SHP77 (cell line): Measurements from ENCODE around the gene ERN1.
A peak's percentile ranks its signal among the peaks of the same experiment; 100 is the strongest.

Experiments used
- DNase-seq, 2 experiments: peaks; one replicate each; lab custom pipeline; 2025; lab: John Stamatoyannopoulos, UW

The ERN1 gene

GRCh38 chr17:64059756-64060155 is 70.2 kb downstream of the ERN1 start:
- DNase-seq, result no peak

GRCh38 chr17:64058621-64059020 is 71.3 kb downstream of the ERN1 start:
- no peak for DNase-seq

DNA sequence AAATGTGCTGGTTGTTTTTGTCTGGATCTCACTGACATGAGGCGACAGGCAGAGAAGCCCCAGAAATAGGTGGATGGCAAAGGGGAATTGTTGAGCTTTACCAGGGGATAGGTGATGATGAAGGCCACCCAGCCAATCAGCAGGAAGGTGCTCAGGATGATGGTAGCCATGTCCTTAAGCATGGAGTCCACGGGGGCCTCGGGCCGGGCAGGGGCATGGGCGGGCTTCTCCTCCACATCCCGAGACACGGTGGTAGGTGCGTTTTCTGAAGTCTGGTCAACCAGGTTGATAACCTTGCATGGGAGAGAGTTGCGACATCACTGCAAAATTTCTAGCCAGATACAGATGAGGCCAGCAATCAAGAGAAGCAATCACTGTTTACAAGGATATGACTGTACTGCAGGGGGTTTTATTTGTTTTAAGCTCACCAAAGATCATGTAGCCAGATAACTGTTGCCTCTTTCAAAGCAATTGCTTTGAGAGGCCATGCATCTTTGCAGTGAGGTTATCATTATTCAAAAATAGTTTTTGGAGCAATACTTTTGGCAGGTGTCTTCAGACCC is 72.2 kb downstream of the ERN1 start:
- no peak for DNase-seq

- DNase-seq, result no peak
Observed at GRCh38 chr17:64056269-64057005, 73.5 kb downstream of the ERN1 start.

- DNase-seq, result no peak
Observed at GRCh38 chr17:64055183-64056142, 74.5 kb downstream of the ERN1 start.

- DNase-seq, result no peak
Observed at GRCh38 chr17:64054304-64054703, 75.6 kb downstream of the ERN1 start.

DNA sequence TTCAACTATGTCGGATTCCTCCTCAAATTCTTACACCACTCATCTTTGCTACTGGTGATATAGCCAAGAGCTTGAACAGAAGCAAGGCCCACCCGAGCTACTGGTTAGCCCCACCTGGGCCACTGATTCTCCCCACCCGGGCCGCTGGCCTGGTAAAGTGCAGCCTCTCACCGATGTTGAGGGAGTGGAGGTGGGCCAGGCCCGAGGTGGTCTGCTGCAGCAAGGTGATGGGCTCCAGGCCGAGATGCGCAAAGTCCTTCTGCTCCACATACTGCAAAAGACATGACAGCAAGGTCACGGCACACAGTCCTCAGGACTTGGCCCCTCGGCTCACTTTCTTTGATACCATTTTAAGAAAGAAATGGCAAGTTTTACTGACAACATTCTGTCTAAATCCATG is 76.8 kb downstream of the ERN1 start:
- DNase-seq, result no peak

- DNase-seq, result no peak
Observed at GRCh38 chr17:64051153-64051552, 78.8 kb downstream of the ERN1 start.

- no peak for DNase-seq
Observed at GRCh38 chr17:64048805-64049204, 81.1 kb downstream of the ERN1 start.

DNA sequence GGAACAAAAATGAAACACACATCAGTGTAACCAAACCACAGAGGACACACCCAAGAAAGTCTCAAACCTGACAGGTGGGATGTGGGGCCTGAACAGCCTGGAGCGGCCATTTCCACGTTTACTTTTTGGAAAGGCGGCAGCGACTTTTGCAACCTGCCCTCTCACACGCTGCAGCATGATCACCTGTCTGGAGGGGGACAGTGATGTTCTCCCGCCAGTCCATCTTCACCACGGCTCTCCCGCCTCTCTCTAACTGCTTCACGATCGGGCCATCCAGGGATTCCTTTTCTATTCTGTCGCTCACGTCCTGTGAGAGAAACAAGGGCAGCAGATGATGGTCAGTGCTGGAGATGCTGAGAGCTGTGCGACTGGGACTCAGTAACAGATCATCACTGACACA is 84.8 kb downstream of the ERN1 start:
- DNase-seq, result no peak

DNA sequence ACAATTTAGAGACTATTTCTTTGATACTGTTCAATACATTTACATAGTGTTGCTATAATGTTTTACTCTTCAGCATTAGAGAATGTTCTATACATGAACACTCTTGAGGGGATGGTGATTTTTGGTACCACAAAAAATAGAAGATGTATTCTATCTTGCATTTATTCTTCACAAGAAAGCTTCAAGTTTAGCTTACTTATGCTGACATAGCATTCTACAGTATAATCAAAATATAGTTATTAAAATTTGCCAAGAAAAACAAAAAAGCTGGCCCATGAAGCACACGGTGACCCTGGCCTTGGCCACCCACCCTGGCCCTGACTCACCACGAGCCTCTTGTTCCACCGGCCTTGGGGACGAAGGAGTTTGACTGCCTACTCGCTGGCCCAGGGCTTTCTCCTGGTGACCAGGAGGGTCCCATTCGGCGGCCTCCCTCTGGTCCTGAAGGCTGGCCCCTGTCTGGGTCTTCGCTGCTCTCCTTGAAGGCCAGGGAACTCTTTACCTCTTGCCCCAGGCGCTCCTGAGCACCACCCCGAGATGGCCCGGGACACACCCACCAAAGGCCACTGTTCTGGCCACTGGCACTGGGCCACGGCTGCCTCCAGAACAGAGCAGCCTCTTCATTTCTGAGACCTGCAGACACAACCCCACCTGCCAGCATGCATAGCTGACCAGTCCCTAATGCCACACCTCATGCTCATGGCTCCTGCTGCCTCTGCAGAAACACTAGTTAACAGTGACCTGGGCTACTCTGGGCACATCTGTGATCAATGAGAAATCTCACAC is 87.1 kb downstream of the ERN1 start:
- no peak for DNase-seq

GRCh38 chr17:64041912-64042311 is 88.0 kb downstream of the ERN1 start:
- DNase-seq, result no peak

DNA sequence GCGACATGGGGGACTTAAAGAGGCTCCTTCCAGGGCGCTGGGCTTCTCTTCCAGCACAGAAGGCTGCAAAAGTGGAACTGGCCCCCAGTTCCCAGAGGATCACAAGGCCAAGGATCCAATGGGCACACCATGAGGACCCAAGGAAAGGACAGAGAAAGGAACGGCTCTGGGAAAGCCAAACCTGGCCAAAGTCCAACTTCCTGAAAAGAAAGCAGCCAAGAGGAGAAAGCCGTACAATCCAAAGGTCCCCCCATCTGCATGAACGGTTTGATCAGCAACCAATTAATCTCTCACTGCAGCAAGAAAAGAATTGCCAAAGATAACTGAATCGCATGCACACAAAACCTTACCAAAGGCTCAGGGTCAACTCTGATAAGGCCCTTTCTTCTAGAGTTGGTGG is 89.7 kb downstream of the ERN1 start:
- DNase-seq, result no peak

DNA sequence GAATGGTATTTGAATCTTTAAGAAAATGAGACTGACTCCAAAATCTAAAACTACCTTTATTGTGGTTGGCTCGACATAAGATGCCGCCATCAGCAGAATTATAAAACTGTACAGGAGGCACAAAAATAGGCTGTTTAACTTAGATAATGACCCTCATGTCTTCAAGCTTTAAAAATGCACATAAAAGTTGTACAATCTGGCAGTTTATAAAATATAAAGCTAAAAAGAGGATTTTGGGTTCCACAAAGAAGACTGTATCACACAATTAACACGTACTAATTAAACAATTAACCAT is 90.9 kb downstream of the ERN1 start:
- no peak for DNase-seq

GRCh38 chr17:64038331-64039105 is 91.4 kb downstream of the ERN1 start:
- no peak for DNase-seq

GRCh38 chr17:64037802-64038201 is 92.1 kb downstream of the ERN1 start:
- no peak for DNase-seq

DNA sequence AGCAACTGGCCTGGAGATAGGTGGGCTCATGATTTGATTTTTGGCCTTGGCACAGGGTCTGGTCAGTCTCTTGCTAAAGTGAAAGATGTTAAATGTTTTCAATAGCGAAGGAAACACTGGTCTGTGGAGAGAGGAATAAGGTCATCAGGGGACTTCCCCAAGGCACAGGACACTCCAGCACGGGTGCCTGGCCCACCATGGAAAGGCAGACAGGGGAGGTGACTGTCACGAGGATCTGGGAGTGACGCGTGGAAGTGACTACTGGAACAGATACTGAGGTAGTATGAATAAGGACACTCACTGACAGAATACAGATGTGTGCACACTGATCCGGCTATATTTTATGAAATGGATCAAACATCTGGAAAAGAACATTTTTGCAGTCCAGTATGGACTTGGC is 92.8 kb downstream of the ERN1 start:
- no peak for DNase-seq

DNA sequence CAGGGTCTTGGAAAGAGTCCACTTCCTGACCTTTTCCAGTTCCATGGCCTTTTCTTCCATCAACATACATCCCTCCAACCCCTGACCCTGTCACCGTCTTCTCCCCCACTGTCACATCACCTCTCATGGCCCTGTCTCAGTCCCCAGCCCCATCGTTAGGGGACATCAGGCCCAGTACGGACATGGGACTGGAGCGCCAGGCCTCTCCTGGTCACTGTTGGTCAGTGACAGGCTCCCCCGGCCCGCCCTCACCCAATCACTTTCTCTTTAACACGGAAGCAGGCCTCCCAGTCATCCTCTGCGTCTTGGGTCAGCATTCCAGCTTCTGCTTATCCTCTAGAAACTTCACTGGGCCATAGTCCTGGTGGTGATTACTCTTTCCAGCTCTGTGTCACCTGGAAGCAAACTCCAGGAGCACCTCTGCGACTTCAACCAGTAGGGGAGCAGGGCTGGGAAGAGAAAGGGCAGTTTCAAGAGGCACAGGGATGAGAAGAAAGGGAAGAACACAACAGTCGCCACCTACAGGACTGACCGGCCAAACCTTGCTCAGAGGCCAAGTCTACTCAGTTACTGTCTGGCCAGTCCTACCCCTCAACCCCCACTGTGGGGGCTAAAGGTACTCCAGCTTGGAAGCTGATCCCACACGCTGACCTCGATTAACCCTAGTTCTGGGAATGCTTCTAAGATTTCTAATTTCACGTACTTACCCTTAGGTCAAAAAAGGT is 93.6 kb downstream of the ERN1 start:
- DNase-seq, result no peak

DNA sequence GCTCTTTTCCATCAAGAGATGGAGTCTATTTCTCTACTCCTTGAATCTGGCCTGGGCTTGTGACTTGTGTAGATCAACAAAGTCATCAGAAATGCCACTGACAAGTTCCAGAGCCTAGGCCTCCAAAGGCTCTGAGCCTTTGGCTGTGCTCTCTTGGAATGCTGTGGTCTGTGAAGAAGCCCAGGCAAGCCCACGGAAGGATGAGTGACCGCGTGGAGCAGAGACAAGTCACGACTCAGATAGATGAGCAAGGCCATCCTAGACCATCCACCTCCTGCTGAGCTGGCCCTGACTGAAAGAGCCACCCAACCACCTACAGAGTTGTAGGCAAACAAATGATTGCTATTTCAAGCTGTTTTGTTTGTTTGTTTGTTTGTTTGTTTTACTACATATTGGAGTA is 97.9 kb downstream of the ERN1 start:
- no peak for DNase-seq

- DNase-seq, result peak; percentile 22 to 58
Observed at GRCh38 chr17:64028874-64029464, 101.0 kb downstream of the ERN1 start.
